Aorta (tissue), 5 donors: Measurements from ENCODE around the gene SPCS3. TPM values are rescaled to one million over a fixed set of nuclear protein-coding genes. Genes with fewer than 3 reads are reported as not detected.
A peak's percentile ranks its signal among the peaks of the same experiment; 100 is the strongest.

ENCODE experiments used
- ATAC-seq: fragments of 200-7000 bp; cut with Tn5 transposase; one replicate; pipeline ENCODE4 v1.9.1; 2022; ENCODE audit warnings: moderate library complexity; ENCODE audit not compliant: low FRiP score
- DNase-seq, 2 donors: peaks; one replicate each; pipeline ENCODE4 v3.0.0-alpha.2; 2020
- H3K27ac ChIP-seq, 2 donors: one replicate each; pipeline ENCODE4 v1.5.1; 2013; ENCODE audit warnings: low read length in 2 of 2, mild to moderate bottlenecking in 2 of 2, moderate library complexity in 2 of 2, control low read depth in 1 of 2, inconsistent platforms in 1 of 2, low read depth in 1 of 2
- H3K27me3 ChIP-seq, 2 donors: one replicate each; pipeline ENCODE4 v1.6.1; 2013; ENCODE audit warnings: control low read depth in 1 of 2, low read length in 1 of 2, mild to moderate bottlenecking in 1 of 2, moderate library complexity in 1 of 2; ENCODE audit not compliant: insufficient read depth in 2 of 2, control insufficient read depth in 1 of 2
- H3K36me3 ChIP-seq, 2 donors: one replicate each; pipeline ENCODE4 v1.6.1; 2013; ENCODE audit warnings: control low read depth in 1 of 2, low read length in 1 of 2, mild to moderate bottlenecking in 1 of 2; ENCODE audit not compliant: insufficient read depth in 2 of 2, control insufficient read depth in 1 of 2
- H3K4me1 ChIP-seq, 2 donors: one replicate each; pipeline ENCODE4 v1.6.1; 2013; ENCODE audit warnings: low read length in 2 of 2, control low read depth in 1 of 2, mild to moderate bottlenecking in 1 of 2, moderate library complexity in 1 of 2; ENCODE audit not compliant: insufficient read depth in 2 of 2, control insufficient read depth in 1 of 2
- H3K4me3 ChIP-seq, 2 donors: one replicate each; pipeline ENCODE4 v1.5.1; 2013; ENCODE audit warnings: low read length in 2 of 2, control low read depth in 1 of 2, mild to moderate bottlenecking in 1 of 2
- H3K9me3 ChIP-seq: one replicate; pipeline ENCODE4 v1.6.1; 2013; ENCODE audit warnings: mild to moderate bottlenecking, low read length; ENCODE audit not compliant: control insufficient read depth
- WGBS, 2 donors: extraction: QIAGEN DNeasy Blood & Tissue Kit; methylation state at CpG; one replicate each; pipeline ENCODE4 v1.1.7; 2013; 5-methylcytosine and 5-hydroxymethylcytosine counted together
- intact Hi-C, 2 donors: fragments of 100-400 bp; cut with DNase I; formaldehyde crosslinking; loops; one replicate each; pipeline versions ENCODE4 v1.14.2 to v1.15.0; 2022
- polyA plus RNA-seq, 2 donors: library from polyadenylated mRNA; stranded (reverse); fragments of 200-250 nt; gene quantifications; one replicate each; pipeline ENCODE4 v1.2.3, GENCODE V29; 2013
- total RNA-seq, 2 donors: library from RNA; stranded (reverse); fragmentation: NEBNext Ultra II Directional; extraction: Animal tissue kit (Norgen Biotek cat#: 25700); gene quantifications; one replicate each; pipeline ENCODE4 v1.2.1, GENCODE V29; 2021
- donor health status: healthy with polysubstance abuse.
- donor health status: Bipolar disorder and iron deficiency.
- donor health status: DM: no; HTN: no; CAD: no.
- donor health status: DM: no; HTN: no; CAD: no.
- donor health status: DM: yes; HTN: yes; CAD: no.

Gene SPCS3
- total and polyA plus RNA-seq, 4 donors: 25.2 to 168 (median 76.3) TPM

DNA sequence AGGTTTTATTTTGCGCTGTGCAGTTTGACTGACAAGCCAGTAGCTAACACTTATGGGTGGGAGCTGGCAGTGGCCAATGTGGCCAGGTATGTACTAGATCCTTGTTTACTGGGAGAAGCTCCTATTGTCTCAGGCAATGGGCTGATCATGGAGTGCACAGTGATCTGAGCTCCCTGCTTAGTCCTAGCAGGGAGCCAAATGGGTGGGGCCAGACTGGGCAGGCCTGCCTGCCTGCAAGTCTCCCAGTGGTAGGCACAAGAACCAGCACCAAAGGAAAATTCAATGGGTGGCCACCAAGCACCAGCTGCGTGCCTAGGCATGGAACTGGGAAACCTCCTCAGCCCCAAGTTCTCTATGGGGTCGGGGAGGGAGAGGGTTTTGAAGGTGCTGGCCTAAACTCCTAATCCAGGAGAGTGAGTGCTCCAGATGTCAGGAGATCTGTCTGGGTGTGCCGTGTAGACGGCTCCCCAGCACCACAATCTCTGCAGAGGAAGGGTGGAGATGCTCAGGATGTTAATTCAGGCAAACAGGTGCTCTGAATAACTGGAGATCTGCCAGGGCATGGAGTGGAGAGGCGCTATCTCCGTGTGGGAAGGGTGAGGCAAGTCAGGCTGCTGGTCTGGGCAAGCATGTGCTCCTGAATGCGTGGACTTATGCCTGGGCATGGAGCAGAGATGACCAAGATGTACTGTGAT is 48.2 kb downstream of the SPCS3 start:
- Histone ChIP-seq H3K36me3 (no peaks in the 10 kb centered on the region), H3K27ac (no peak overlapping the region), H3K4me3 (no peak overlapping the region), H3K9me3 (no peaks in the 10 kb centered on the region), H3K27me3 (no peaks in the 10 kb centered on the region), H3K4me1 (no peaks in the 10 kb centered on the region)
- DNase-seq (no peak), ATAC-seq (no peak)
- intact Hi-C loops: no loop called here
- WGBS, 2 donors: 87 to 89% methylated on average over 8 of the region's 8 CpGs

DNA sequence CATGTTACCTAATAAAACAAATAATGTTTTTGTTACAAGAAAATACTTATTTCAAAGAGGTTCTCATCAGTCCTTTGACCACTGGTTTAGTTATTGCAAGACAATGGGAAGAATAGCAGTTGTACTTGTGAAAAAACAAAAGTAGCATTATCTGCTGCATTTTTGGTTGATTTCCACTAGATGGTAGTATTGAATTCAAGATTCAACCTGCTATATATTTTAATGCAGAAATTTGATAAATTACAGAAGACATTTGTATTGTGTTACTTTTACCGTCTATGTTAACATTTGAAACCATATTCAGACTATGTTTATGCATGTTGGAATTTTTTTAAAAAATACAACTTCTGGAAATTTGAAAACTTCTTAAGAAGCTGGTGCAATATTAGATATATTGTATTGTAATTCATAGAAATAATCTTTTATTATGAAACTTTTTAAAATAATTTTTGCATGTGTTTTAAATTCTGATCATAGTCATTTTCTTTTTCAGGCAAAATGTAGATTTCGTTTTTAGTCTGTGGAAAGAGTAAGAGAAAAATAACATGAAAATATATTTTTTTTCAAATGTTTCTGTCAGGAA is 56.4 kb downstream of the SPCS3 start:
- Histone ChIP-seq H3K27ac (no peak overlapping the region), H3K27me3 (no peaks in the 10 kb centered on the region), H3K9me3 (no peaks in the 10 kb centered on the region), H3K36me3 (no peaks in the 10 kb centered on the region), H3K4me1 (no peaks in the 10 kb centered on the region), H3K4me3 (no peak overlapping the region)
- no peak for ATAC-seq
- intact Hi-C loops: loop anchor here (5.0 to 10.0 kb wide), 2 partner anchors 669 to 671 kb away; no protein-coding TSS in a partner anchor
- WGBS, 2 donors: 7 to 9% methylated on average over 2 of the region's 2 CpGs
- DNase-seq: no peak

DNA sequence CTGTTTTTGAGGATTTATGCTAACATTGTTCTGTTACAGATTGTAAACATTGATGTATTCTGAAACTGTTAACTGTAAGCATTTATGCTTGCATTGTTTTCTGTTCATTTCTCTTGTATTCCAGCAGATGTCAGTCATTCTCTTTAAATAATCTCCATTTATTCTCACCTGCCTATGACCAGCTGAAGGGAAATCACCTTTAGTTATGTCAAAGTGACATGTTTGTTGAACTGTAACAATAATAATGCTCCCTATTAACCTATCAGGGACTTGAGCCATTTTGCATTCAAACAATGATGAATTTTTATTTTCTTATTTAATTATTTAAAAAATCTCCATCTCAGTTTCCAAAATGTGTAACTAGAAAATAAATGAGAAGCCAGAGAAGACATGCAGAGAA is 58.0 kb downstream of the SPCS3 start:
- intact Hi-C loops: loop anchor here (5.0 to 10.0 kb wide), 2 partner anchors 667 to 670 kb away; no protein-coding TSS in a partner anchor
- Histone ChIP-seq H3K4me1 (no peaks in the 10 kb centered on the region), H3K4me3 (no peak overlapping the region), H3K27ac (no peak overlapping the region), H3K9me3 (no peaks in the 10 kb centered on the region), H3K36me3 (no peaks in the 10 kb centered on the region), H3K27me3 (no peaks in the 10 kb centered on the region)
- no peak for ATAC-seq
- DNase-seq: no peak

DNA sequence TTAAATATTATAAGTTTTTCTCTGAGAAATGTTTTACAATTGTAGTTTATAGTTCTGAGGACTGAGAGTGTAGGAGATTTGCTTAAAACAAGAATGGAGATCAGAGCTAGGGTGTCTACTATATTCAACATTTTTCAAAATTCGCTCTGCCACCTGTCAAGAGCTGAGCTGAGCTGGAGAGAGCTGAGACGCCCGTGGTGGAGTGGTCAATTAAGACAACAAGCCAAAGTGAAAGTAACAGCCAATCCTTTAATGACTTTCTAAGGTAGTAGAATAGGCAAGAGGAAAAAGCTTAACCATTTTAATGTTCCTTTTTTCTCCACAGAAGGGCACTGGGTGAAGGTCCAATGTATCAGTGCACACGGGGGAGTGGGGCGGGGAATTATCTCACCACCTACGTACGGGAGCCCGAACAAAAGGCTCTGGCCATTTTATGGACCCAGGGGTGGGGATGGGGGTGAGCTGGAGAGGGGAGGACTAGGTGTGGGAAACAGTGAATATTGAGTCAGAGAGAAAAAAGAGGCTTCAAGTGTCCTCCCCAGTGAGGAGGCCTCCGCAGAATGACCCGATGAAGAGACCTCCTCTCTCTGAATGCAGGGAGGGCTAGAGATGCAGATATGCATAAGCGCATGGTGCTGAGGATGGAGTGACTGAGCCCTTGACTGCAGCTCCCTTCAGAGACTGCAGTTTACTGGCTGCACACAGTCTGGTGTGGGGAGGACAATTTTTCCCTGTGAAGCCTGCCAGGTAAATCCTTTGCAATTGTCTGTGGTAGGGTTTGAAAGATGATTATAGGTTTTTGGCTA is 60.8 kb downstream of the SPCS3 start:
- Histone ChIP-seq H3K9me3 (no peaks in the 10 kb centered on the region), H3K4me3 (no peak overlapping the region), H3K27ac (no peak overlapping the region), H3K27me3 (no peaks in the 10 kb centered on the region), H3K36me3 (no peaks in the 10 kb centered on the region), H3K4me1 (no peaks in the 10 kb centered on the region)
- intact Hi-C loops: no loop called here
- 80 to 84% methylated on average over 11 of the region's 11 CpGs for WGBS, 2 donors
- peak; percentile 62 for ATAC-seq
- DNase-seq: no peak

Other genes starting within 250 kb of the SPCS3 start
- gene SPATA4, start 124.4 kb upstream of the SPCS3 start, total RNA-seq: not detected
- not detected for gene SPATA4, start 124.4 kb upstream of the SPCS3 start, polyA plus RNA-seq
- gene ASB5, start 50.7 kb upstream of the SPCS3 start, total RNA-seq: not detected
- under 1 TPM in 1 of 2 donors, not detected in 1; 0.28 TPM for gene ASB5, start 50.7 kb upstream of the SPCS3 start, polyA plus RNA-seq